Endodermal cell (in vitro differentiated cells): ENCODE results near the gene BCOR. TPM values are rescaled to one million over a fixed set of nuclear protein-coding genes. Genes with fewer than 3 reads are reported as not detected.
A peak's percentile ranks its signal among the peaks of the same experiment; 100 is the strongest.

Experiments
- DNase-seq: peaks from one replicate; pipeline ENCODE4 v3.0.0-alpha.2; 2017
- H3K27ac ChIP-seq: 2 replicates; pipeline ENCODE4 v1.5.1; 2013; ENCODE audit warnings: mild to moderate bottlenecking, low read depth, low read length, moderate library complexity
- H3K27me3 ChIP-seq: 2 replicates; pipeline ENCODE4 v1.6.1; 2013; ENCODE audit warnings: mild to moderate bottlenecking, low read length, moderate library complexity; ENCODE audit not compliant: insufficient read depth, control insufficient read depth, poor library complexity, severe bottlenecking
- H3K36me3 ChIP-seq: 2 replicates; pipeline ENCODE4 v1.7.0; 2013; ENCODE audit warnings: mild to moderate bottlenecking, low read length, moderate library complexity; ENCODE audit not compliant: control insufficient read depth, insufficient read depth
- H3K4me1 ChIP-seq: one replicate; pipeline ENCODE4 v1.7.0; 2013; ENCODE audit warnings: low read length; ENCODE audit not compliant: control insufficient read depth, insufficient read depth
- H3K4me3 ChIP-seq: 2 replicates; pipeline ENCODE4 v1.5.1; 2013; ENCODE audit warnings: mild to moderate bottlenecking, low read length, moderate library complexity
- H3K9ac ChIP-seq: 2 replicates; pipeline ENCODE4 v1.6.1; 2013; ENCODE audit warnings: mild to moderate bottlenecking, low read length, moderate library complexity; ENCODE audit not compliant: poor library complexity, severe bottlenecking; ENCODE audit errors: extremely low read depth
- H3K9me3 ChIP-seq: 2 replicates; pipeline ENCODE4 v1.6.1; 2013; ENCODE audit warnings: mild to moderate bottlenecking, low read length, moderate library complexity; ENCODE audit not compliant: control insufficient read depth
- H3K27ac Mint-ChIP-seq: 2 replicates; pipeline ENCODE4 v1.8.0; 2020; ENCODE audit warnings: mixed read lengths
- H3K27me3 Mint-ChIP-seq: 2 replicates; pipeline ENCODE4 v1.8.0; 2021; ENCODE audit warnings: mild to moderate bottlenecking, mixed read lengths; ENCODE audit not compliant: insufficient read depth
- H3K36me3 Mint-ChIP-seq: 2 replicates; pipeline ENCODE4 v1.8.0; 2020; ENCODE audit warnings: low read depth, mixed read lengths
- H3K4me1 Mint-ChIP-seq: 2 replicates; pipeline ENCODE4 v1.8.0; 2020; ENCODE audit warnings: mixed read lengths
- H3K4me3 Mint-ChIP-seq: 2 replicates; pipeline ENCODE4 v1.8.0; 2020; ENCODE audit warnings: mild to moderate bottlenecking, moderate library complexity, mixed read lengths
- H3K9me3 Mint-ChIP-seq: 2 replicates; pipeline ENCODE4 v1.8.0; 2020; ENCODE audit warnings: mild to moderate bottlenecking, mixed read lengths
- CTCF ChIP-seq: fragments of 200-600 bp; sonication (generic); conservative IDR thresholded peaks from 2 replicates; pipeline ENCODE4 v1.5.0; 2021; ENCODE audit warnings: antibody characterized with exemption, mild to moderate bottlenecking
- WGBS, 2 experiments: methylation state at CpG; one replicate each; pipeline versions ENCODE4 v1.1.5 to v1.1.7; 2013; ENCODE audit warnings: missing lambda C conversion rate in 2 of 2, mixed read lengths in 1 of 2; ENCODE audit not compliant: insufficient coverage in 1 of 2, insufficient read length in 1 of 2; 5-methylcytosine and 5-hydroxymethylcytosine counted together
- total RNA-seq, 2 donors: library from RNA; stranded (reverse); fragmentation: NEBNext Ultra II Directional in 1 of 2; extraction: Animal tissue kit (Norgen Biotek cat#: 25700) in 1 of 2; gene quantifications; 2 replicates in 1 of 2; 3 replicates in 1 of 2; pipeline ENCODE4 v1.2.1, GENCODE V29; 2021

Gene BCOR
- total RNA-seq, 2 donors from 2014 or later = 31.3 to 37.9 TPM

GRCh38 chrX:40093586-40093985 lies 4.2 kb downstream of the BCOR start:
- 7 to 20% methylated on average over 1 to 10 of the region's 10 CpGs for WGBS, 2 experiments
- Histone ChIP-seq H3K27ac (no peak overlapping the region), H3K4me1 (no peaks in the 10 kb centered on the region), H3K4me3 (peak overlapping the region; percentile 87), H3K27me3 (no peaks in the 10 kb centered on the region), H3K9me3 (no peaks in the 10 kb centered on the region), H3K9ac (peak overlapping the region; percentile 20), H3K36me3 (no peaks in the 10 kb centered on the region)
- H3K27me3 Mint-ChIP-seq = peaks cover 59% of the 10 kb centered on the region
- peaks cover 9% of the 10 kb centered on the region for H3K9me3 Mint-ChIP-seq
- peaks cover 40% of the 10 kb centered on the region for H3K4me1 Mint-ChIP-seq
- no peak for DNase-seq
- H3K27ac Mint-ChIP-seq = peak overlapping the region; percentile 74
- H3K36me3 Mint-ChIP-seq = no peaks in the 10 kb centered on the region
- TF ChIP-seq CTCF = no peak
- H3K4me3 Mint-ChIP-seq = peak overlapping the region; percentile 74

- no peaks in the 10 kb centered on the region for H3K9me3 ChIP-seq
- no peak overlapping the region for H3K27ac ChIP-seq
- no peaks in the 10 kb centered on the region for H3K27me3 ChIP-seq
- Mint-ChIP-seq H3K9me3 (peaks cover 9% of the 10 kb centered on the region), H3K36me3 (no peaks in the 10 kb centered on the region), H3K4me3 (peak overlapping the region; percentile 74), H3K27me3 (peaks cover 64% of the 10 kb centered on the region), H3K4me1 (peaks cover 47% of the 10 kb centered on the region), H3K27ac (peak overlapping the region; percentile 84)
- peak; percentile 86 for DNase-seq
- WGBS, 2 experiments = 0 to 14% methylated on average over 1 to 8 of the region's 9 CpGs
- TF ChIP-seq CTCF = no peak
- no peak overlapping the region for H3K9ac ChIP-seq
- no peaks in the 10 kb centered on the region for H3K4me1 ChIP-seq
- H3K4me3 ChIP-seq = peak overlapping the region; percentile 87
- H3K36me3 ChIP-seq = no peaks in the 10 kb centered on the region
These were observed 4.8 kb downstream of the BCOR start for GRCh38 chrX:40092808-40093435.

- no peaks in the 10 kb centered on the region for H3K36me3 ChIP-seq
- DNase-seq = peak; percentile 85
- H3K9me3 ChIP-seq = no peaks in the 10 kb centered on the region
- Mint-ChIP-seq H3K27ac (peak overlapping the region; percentile 84), H3K27me3 (peaks cover 74% of the 10 kb centered on the region), H3K4me3 (peak overlapping the region; percentile 74), H3K9me3 (peaks cover 9% of the 10 kb centered on the region), H3K36me3 (no peaks in the 10 kb centered on the region), H3K4me1 (peaks cover 58% of the 10 kb centered on the region)
- H3K4me1 ChIP-seq = peaks cover 3% of the 10 kb centered on the region
- no peak for TF ChIP-seq CTCF
- H3K27me3 ChIP-seq = no peaks in the 10 kb centered on the region
- 8% methylated on average over 70 of the region's 70 CpGs; no CpG with 5 or more reads in 1 of the 2 experiments for WGBS, 2 experiments
- H3K4me3 ChIP-seq = peak overlapping the region; percentile 87
- H3K27ac ChIP-seq = no peak overlapping the region
- H3K9ac ChIP-seq = peak overlapping the region; percentile 25
These were observed 5.9 kb downstream of the BCOR start for GRCh38 chrX:40091691-40092421.
